ENCODE data around the gene SMNDC1.
"Not testable (repeated sequence)": the region's sequence is repeated elsewhere in the genome, so short reads cannot be mapped to it uniquely, and the experiment has no call there.

SMNDC1 gene

GRCh38 chr10:110278562-110279406, 25.9 kb downstream of the SMNDC1 start:
- no peak for DNase-seq

GRCh38 chr10:110277591-110277990, 27.1 kb downstream of the SMNDC1 start:
- DNase-seq: no peak

- DNase-seq: no peak
Observed at GRCh38 chr10:110276603-110277002, 28.1 kb downstream of the SMNDC1 start.

- DNase-seq: no peak
Observed at GRCh38 chr10:110275128-110275729, 29.5 kb downstream of the SMNDC1 start.

GRCh38 chr10:110274647-110275046, 30.1 kb downstream of the SMNDC1 start:
- DNase-seq: no peak

- DNase-seq: no peak
Observed at GRCh38 chr10:110274072-110274627, 30.6 kb downstream of the SMNDC1 start.

- no peak for DNase-seq
Observed at GRCh38 chr10:110273474-110273873, 31.2 kb downstream of the SMNDC1 start.

- not testable (repeated sequence) for DNase-seq
Observed at GRCh38 chr10:110272995-110273394, 31.7 kb downstream of the SMNDC1 start.

- DNase-seq: no peak
Observed at GRCh38 chr10:110269374-110270318, 35.1 kb downstream of the SMNDC1 start.

GRCh38 chr10:110268971-110269370, 35.7 kb downstream of the SMNDC1 start:
- no peak for DNase-seq

GRCh38 chr10:110268442-110268841, 36.3 kb downstream of the SMNDC1 start:
- DNase-seq: no peak

GRCh38 chr10:110267276-110267675, 37.4 kb downstream of the SMNDC1 start:
- DNase-seq: no peak

- no peak for DNase-seq
Observed at GRCh38 chr10:110265573-110266193, 39.0 kb downstream of the SMNDC1 start.

- no peak for DNase-seq
Observed at GRCh38 chr10:110263164-110263563, 41.6 kb downstream of the SMNDC1 start.

- DNase-seq: no peak
Observed at GRCh38 chr10:110260746-110261477, 43.8 kb downstream of the SMNDC1 start.

- DNase-seq: no peak
Observed at GRCh38 chr10:110259317-110259716, 45.4 kb downstream of the SMNDC1 start.

- DNase-seq: no peak
Observed at GRCh38 chr10:110258542-110258941, 46.2 kb downstream of the SMNDC1 start.

- DNase-seq: no peak
Observed at GRCh38 chr10:110254467-110254866, 50.3 kb downstream of the SMNDC1 start.

GRCh38 chr10:110252151-110252550, 52.6 kb downstream of the SMNDC1 start:
- no peak for DNase-seq

GRCh38 chr10:110251392-110251791, 53.3 kb downstream of the SMNDC1 start:
- DNase-seq: not testable (repeated sequence)

GRCh38 chr10:110249489-110249888, 55.2 kb downstream of the SMNDC1 start:
- not testable (repeated sequence) for DNase-seq

- DNase-seq: not testable (repeated sequence)
Observed at GRCh38 chr10:110247833-110248232, 56.9 kb downstream of the SMNDC1 start.

Measured in NCI-H1417 treated with DMSO at 0.1 percent for 48 hours (cell line).